Natural killer cell (primary cell): ENCODE data around the gene SH3BP5. TPM values are rescaled to one million over a fixed set of nuclear protein-coding genes. Genes with fewer than 3 reads are reported as not detected.

Experiments used
- ATAC-seq, 3 donors: fragments of 150-1000 bp in 2 of 3; fragments of 200-7000 bp in 1 of 3; cut with Tn5 transposase; 1 replicate in 1 of 3; 2 replicates in 2 of 3; pipeline ENCODE4 v1.10.0; 2021; ENCODE audit warnings: mild to moderate bottlenecking in 2 of 3, moderate library complexity in 2 of 3
- DNase-seq, 2 donors: peaks; one replicate each; pipeline versions ENCODE4 v3.0.0 to v3.0.0-alpha.2; 2013 to 2021; ENCODE audit warnings: mixed read lengths in 1 of 2
- H3K27ac ChIP-seq: one replicate; pipeline ENCODE4 v1.5.1; 2013; ENCODE audit warnings: mild to moderate bottlenecking, low read length
- H3K27me3 ChIP-seq: one replicate; pipeline ENCODE4 v1.6.1; 2013; ENCODE audit warnings: low read length; ENCODE audit not compliant: control insufficient read depth, insufficient read depth
- H3K36me3 ChIP-seq: one replicate; pipeline ENCODE4 v1.6.1; 2013; ENCODE audit warnings: low read length; ENCODE audit not compliant: control insufficient read depth, insufficient read depth
- H3K4me1 ChIP-seq: one replicate; pipeline ENCODE4 v1.6.1; 2013; ENCODE audit warnings: low read length; ENCODE audit not compliant: control insufficient read depth, insufficient read depth
- H3K4me3 ChIP-seq: one replicate; pipeline ENCODE4 v1.5.1; 2013; ENCODE audit warnings: low read length
- H3K9me3 ChIP-seq: one replicate; pipeline ENCODE4 v1.6.1; 2013; ENCODE audit warnings: low read length; ENCODE audit not compliant: control insufficient read depth, insufficient read depth
- H3K27ac Mint-ChIP-seq, 2 donors: one replicate each; pipeline ENCODE4 v1.8.0; 2022; ENCODE audit warnings: mild to moderate bottlenecking in 2 of 2, mixed read lengths in 2 of 2, moderate library complexity in 1 of 2
- H3K27me3 Mint-ChIP-seq, 2 donors: one replicate each; pipeline ENCODE4 v1.8.0; 2022; ENCODE audit warnings: low read depth in 2 of 2, mixed read lengths in 2 of 2
- H3K36me3 Mint-ChIP-seq: one replicate; pipeline ENCODE4 v1.8.0; 2022; ENCODE audit warnings: mixed read lengths
- H3K4me1 Mint-ChIP-seq, 2 donors: one replicate each; pipeline ENCODE4 v1.8.0; 2022; ENCODE audit warnings: mixed read lengths in 2 of 2
- H3K4me3 Mint-ChIP-seq: one replicate; pipeline ENCODE4 v1.8.0; 2022; ENCODE audit warnings: mild to moderate bottlenecking, moderate library complexity, mixed read lengths
- H3K9me3 Mint-ChIP-seq, 2 donors: one replicate each; pipeline ENCODE4 v1.8.0; 2022; ENCODE audit warnings: mixed read lengths in 2 of 2
- WGBS: methylation state at CpG from one replicate; pipeline ENCODE4 v1.1.7; 2013; ENCODE audit warnings: missing lambda C conversion rate; ENCODE audit not compliant: insufficient coverage; 5-methylcytosine and 5-hydroxymethylcytosine counted together
- intact Hi-C: fragments of 100-400 bp; cut with micrococcal nuclease; formaldehyde crosslinking; loops from one replicate; pipeline ENCODE4 v1.14.2; 2022
- total RNA-seq, 4 donors: library from RNA; stranded (reverse); fragments of 120-200 nt in 1 of 4; gene quantifications; one replicate each; pipeline versions ENCODE4 v1.2.3 to v1.2.4, GENCODE V29; 2013 to 2022
- TF ChIP-seq, protein P1 (sequence below): fragments of 200-600 bp; IDR thresholded peaks from one replicate; pipeline ENCODE4 v1.8.0; 2022; ENCODE audit warnings: antibody characterized with exemption

SH3BP5 gene, protein sequence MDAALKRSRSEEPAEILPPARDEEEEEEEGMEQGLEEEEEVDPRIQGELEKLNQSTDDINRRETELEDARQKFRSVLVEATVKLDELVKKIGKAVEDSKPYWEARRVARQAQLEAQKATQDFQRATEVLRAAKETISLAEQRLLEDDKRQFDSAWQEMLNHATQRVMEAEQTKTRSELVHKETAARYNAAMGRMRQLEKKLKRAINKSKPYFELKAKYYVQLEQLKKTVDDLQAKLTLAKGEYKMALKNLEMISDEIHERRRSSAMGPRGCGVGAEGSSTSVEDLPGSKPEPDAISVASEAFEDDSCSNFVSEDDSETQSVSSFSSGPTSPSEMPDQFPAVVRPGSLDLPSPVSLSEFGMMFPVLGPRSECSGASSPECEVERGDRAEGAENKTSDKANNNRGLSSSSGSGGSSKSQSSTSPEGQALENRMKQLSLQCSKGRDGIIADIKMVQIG
- total RNA-seq, result 100 to 1,000 TPM in 1 of 3 donors, 10 to 100 TPM in 2; 89.4 to 129 (median 91.0) TPM
- 86.6 TPM for total RNA-seq (2013)

DNA sequence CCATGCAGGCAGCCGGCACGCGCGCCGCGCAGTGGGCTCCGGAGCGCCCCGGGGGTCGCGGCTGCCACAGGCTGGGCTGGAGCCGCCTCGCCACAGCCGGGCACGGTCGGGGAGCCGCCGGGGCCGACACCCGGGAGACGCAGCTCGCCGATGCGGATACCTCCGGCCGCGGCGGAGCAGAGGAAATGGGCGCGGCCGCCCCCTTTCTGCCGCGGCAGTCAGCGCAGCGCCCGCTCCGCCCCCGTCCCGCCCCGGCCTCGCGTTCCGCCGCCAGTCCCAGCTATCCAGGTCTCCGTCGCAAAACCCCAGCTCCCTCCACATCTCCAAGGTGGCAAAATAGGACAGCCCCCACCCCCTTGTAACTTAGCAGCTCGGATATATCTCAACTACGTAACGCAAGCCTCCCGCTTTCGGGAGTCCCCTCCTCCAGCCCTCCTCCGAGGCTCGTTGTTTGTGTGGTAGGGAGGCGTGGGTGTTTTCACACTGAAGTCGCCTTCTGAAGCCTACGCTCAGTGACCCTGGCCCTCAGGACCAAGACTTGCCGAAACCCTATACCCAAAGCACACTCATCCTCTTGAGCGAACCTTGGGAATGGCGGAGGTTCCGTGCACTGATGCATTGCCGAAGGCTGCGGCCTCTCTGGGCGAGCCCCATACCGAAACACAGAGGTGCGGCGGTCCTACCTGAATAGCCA lies at the start of gene SH3BP5:
Gene SH3BP5 (minus strand): TSS at position 182 of the 694 bp plus-strand sequence. CDS start 178 bp downstream, at position 4.
- Histone ChIP-seq H3K27ac (peak within 1 kb of the TSS; percentile 58), H3K27me3 (no peaks in the 10 kb centered on the region), H3K36me3 (peaks cover 4% of the 10 kb centered on the region), H3K4me3 (peak within 1 kb of the TSS; percentile 97), H3K9me3 (no peaks in the 10 kb centered on the region), H3K4me1 (peaks cover 27% of the 10 kb centered on the region)
- peak within 1 kb of the TSS; percentile 97 for H3K4me3 Mint-ChIP-seq
- WGBS, result 15% methylated on average over 58 of the region's 66 CpGs
- H3K36me3 Mint-ChIP-seq, result no peaks in the 10 kb centered on the region
- peaks cover 42 to 55% of the 10 kb centered on the region in 2 donors for H3K4me1 Mint-ChIP-seq
- peak within 1 kb of the TSS; percentile 88 to 95 for H3K27ac Mint-ChIP-seq
- no peaks in the 10 kb centered on the region for H3K27me3 Mint-ChIP-seq
- H3K9me3 Mint-ChIP-seq, result no peaks in the 10 kb centered on the region
- ATAC-seq (peak; percentile 90 to 96 (median 94)), DNase-seq (peak; percentile 75 to 87)
- intact Hi-C loops, result loop anchor here (1.0 kb wide), 3 partner anchors 46 to 225 kb away; no protein-coding TSS in a partner anchor
- TF ChIP-seq, protein P1, sequence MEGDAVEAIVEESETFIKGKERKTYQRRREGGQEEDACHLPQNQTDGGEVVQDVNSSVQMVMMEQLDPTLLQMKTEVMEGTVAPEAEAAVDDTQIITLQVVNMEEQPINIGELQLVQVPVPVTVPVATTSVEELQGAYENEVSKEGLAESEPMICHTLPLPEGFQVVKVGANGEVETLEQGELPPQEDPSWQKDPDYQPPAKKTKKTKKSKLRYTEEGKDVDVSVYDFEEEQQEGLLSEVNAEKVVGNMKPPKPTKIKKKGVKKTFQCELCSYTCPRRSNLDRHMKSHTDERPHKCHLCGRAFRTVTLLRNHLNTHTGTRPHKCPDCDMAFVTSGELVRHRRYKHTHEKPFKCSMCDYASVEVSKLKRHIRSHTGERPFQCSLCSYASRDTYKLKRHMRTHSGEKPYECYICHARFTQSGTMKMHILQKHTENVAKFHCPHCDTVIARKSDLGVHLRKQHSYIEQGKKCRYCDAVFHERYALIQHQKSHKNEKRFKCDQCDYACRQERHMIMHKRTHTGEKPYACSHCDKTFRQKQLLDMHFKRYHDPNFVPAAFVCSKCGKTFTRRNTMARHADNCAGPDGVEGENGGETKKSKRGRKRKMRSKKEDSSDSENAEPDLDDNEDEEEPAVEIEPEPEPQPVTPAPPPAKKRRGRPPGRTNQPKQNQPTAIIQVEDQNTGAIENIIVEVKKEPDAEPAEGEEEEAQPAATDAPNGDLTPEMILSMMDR, result peak; percentile 61

DNA sequence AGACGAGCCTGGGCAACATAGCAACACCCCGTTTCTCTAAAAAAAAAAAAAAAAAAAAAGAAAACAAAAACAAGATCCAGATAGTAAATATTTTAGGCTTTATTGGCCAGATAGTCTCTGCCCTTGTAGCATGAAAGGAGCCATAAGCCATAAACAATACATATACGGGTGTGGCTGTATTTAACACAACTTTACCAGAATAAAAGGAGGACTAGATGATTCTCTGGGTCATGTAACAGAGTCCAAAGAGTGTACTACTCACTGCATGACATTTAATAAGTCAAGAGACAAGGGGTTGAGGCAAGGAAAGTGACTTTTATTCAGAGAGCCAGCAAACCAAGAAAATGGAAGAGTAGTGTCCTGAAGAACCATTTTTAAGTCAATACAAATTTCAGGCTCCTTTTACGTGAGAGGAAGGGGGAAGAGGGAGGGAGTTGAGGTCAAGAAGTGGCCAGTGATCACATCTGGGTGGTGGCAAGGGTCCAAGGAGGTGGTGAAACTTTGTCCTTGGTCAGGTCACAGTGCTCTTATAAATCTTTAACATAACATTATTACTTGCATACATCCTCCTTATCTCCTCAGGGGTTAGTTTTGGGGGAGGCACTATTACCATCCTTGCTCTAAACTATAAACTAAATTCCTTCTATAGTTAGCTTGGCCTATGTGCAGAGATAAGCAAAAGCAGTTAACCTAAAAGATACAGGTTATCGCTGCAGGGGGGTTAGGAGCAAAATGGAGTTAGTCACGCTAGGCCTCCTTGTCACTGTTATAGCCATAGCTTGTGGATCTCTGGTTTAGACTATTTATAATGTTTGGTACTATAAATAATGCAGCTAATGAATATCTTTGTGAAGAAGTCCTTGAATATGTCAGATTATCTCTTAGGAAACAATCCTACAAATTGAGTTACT lies 48.8 kb upstream of the SH3BP5 start:
- no peak for ATAC-seq
- no peaks in the 10 kb centered on the region for H3K27me3 Mint-ChIP-seq
- 82% methylated on average over 4 of the region's 6 CpGs for WGBS
- intact Hi-C loops, result no loop called here
- H3K4me3 ChIP-seq, result no peak overlapping the region
- H3K27me3 ChIP-seq, result no peaks in the 10 kb centered on the region
- no peaks in the 10 kb centered on the region for H3K36me3 Mint-ChIP-seq
- H3K4me1 Mint-ChIP-seq, result peaks cover 12 to 17% of the 10 kb centered on the region in 2 donors
- no peak for DNase-seq
- peaks cover 2% of the 10 kb centered on the region for H3K9me3 ChIP-seq
- H3K9me3 Mint-ChIP-seq, result no peaks in the 10 kb centered on the region
- no peak overlapping the region for H3K4me3 Mint-ChIP-seq
- no peaks in the 10 kb centered on the region for H3K36me3 ChIP-seq
- TF ChIP-seq, protein P1, result no peak
- H3K4me1 ChIP-seq, result peaks cover 5% of the 10 kb centered on the region
- no peak overlapping the region for H3K27ac ChIP-seq
- no peak overlapping the region for H3K27ac Mint-ChIP-seq

DNA sequence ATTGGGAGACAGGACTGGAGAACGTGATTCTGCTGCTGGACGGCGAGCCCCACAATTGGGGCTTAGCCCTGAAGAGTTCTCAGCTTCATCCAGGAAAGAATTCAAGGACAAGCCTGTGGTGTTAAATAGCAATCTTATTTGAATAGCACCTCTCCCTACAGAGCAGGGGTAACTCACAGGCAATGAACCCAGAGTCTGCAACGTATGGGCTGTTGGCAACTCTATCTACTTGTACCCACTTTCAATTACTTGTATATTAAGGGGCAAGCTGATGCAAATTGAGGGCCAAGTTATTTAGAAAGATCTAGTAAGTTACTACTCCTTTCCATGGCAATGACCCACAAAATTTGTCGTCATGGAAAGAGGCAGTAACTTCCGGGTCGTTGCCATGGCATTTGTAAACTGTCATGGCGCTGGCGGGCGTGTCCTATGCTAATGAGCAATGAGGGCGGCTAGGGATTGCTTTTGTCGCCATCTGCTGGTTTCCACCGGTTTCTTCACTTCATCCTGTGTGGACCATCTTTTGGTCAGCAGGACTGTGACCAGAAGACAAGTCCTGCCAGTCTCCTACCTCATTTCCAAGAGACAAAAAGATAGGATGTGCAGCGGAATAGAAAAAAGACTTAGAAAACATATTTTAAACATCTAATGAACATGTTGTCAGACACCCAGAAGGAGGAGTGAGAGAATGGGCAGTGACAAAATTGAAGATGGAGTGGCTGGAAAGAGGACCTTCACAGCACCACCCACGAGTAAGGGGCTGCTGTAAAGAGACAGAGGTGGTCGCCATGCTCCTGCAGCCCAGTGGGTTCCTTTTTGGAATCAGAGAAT lies 45.8 kb upstream of the SH3BP5 start:
- no peaks in the 10 kb centered on the region for H3K36me3 ChIP-seq
- Mint-ChIP-seq H3K4me3 (peak overlapping the region; percentile 42), H3K4me1 (peaks cover 8 to 9% of the 10 kb centered on the region in 2 donors), H3K36me3 (no peaks in the 10 kb centered on the region), H3K27ac (peak overlapping the region; percentile 95), H3K9me3 (no peaks in the 10 kb centered on the region), H3K27me3 (no peaks in the 10 kb centered on the region)
- WGBS, result 22% methylated on average over 15 of the region's 16 CpGs
- intact Hi-C loops, result loop anchor here (1.0 kb wide), 5 partner anchors 46 to 176 kb away; partner anchors contain the start of genes EAF1, METTL6 and SH3BP5
- peak overlapping the region; percentile 98 for H3K27ac ChIP-seq
- DNase-seq (peak; percentile 93 to 98), ATAC-seq (peak; percentile 96 to 98 (median 98))
- no peaks in the 10 kb centered on the region for H3K9me3 ChIP-seq
- no peak overlapping the region for H3K4me3 ChIP-seq
- peaks cover 5% of the 10 kb centered on the region for H3K4me1 ChIP-seq
- H3K27me3 ChIP-seq, result no peaks in the 10 kb centered on the region
- TF ChIP-seq, protein P1, result peak; percentile 91
